C1 segment of cervical spinal cord (tissue), 14 donors: ENCODE measurements around the gene GRWD1.
A peak's percentile ranks its signal among the peaks of the same experiment; 100 is the strongest.

Experiments
- DNase-seq, 14 donors: peaks; one replicate each; lab custom pipeline; 2025; lab: John Stamatoyannopoulos, UW

GRWD1 gene

GRCh38 chr19:48424694-48425219 is 21.0 kb upstream of the GRWD1 start:
- DNase-seq = peak in 6 of 14 donors; percentile 7 to 49 (median 17)

- no peak for DNase-seq
Measured at GRCh38 chr19:48428670-48429069, 17.1 kb upstream of the GRWD1 start.

DNA sequence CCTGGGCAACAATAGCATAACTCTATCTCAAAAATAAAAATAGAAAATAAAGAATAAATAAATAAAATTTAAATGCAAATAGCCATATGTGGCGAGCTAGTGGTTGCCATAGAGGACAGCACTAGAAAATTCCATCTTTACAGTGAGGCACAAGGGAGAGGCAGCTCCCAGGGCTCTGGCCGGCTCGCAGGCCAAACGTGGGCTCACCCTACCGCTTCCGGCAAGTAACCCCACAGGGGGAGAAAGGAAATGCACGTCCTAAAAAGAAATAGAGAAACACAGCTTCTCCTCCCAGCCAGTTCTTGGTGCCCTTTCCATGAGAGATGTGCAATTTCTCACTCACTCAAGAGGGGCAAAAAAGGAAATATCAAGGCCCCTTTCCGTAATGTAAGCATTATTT is 12.4 kb upstream of the GRWD1 start:
- no peak for DNase-seq

DNA sequence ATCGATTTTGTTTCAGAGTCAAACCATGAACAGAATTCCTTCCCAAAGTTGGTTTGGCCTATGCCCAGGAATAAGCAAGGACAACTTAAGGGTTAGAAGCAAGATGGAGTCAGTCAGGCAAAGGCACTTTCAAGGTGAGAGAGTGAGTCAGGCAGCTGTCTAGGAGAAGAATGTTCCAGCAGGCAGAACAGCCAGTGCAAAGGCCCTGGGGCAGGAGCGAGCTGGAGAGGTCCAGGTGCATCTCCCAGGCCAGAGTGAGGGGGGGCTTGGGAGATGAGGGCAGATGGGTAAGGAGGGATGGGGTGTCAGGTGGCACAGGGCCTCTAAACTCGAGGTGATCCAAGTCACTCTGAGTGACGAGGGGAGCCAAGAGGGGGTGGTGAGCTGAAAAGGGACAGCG is 9.2 kb upstream of the GRWD1 start:
- no peak for DNase-seq

- DNase-seq = no peak
Measured at GRCh38 chr19:48441360-48442050, 4.3 kb upstream of the GRWD1 start.

DNA sequence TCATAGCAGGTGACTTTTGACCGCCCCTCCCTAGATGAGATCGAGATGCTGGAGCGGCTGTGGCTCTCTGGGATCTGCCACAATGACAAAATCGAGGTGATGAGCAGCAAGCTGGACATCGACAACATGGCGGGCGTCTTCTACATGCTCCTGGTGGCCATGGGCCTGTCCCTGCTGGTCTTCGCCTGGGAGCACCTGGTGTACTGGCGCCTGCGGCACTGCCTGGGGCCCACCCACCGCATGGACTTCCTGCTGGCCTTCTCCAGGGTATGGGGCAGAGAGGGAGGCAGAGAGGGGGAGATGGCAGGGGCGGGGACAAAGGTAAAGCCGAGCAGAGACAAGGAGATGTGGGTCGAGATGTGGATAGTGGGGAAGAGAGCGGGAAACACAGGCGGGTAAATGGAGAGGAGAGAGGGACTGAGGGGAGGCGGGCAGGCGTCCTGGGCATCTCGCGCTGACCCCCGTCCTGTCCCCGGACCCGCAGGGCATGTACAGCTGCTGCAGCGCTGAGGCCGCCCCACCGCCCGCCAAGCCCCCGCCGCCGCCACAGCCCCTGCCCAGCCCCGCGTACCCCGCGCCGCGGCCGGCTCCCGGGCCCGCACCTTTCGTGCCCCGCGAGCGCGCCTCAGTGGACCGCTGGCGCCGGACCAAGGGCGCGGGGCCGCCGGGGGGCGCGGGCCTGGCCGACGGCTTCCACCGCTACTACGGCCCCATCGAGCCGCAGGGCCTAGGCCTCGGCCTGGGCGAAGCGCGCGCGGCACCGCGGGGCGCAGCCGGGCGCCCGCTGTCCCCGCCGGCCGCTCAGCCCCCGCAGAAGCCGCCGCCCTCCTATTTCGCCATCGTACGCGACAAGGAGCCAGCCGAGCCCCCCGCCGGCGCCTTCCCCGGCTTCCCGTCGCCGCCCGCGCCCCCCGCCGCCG is 3.4 kb upstream of the GRWD1 start:
- no peak for DNase-seq

- no peak for DNase-seq
Measured at GRCh38 chr19:48443256-48443655, 2.5 kb upstream of the GRWD1 start.

GRCh38 chr19:48443731-48444128 is 2.1 kb upstream of the GRWD1 start:
- DNase-seq = no peak

DNA sequence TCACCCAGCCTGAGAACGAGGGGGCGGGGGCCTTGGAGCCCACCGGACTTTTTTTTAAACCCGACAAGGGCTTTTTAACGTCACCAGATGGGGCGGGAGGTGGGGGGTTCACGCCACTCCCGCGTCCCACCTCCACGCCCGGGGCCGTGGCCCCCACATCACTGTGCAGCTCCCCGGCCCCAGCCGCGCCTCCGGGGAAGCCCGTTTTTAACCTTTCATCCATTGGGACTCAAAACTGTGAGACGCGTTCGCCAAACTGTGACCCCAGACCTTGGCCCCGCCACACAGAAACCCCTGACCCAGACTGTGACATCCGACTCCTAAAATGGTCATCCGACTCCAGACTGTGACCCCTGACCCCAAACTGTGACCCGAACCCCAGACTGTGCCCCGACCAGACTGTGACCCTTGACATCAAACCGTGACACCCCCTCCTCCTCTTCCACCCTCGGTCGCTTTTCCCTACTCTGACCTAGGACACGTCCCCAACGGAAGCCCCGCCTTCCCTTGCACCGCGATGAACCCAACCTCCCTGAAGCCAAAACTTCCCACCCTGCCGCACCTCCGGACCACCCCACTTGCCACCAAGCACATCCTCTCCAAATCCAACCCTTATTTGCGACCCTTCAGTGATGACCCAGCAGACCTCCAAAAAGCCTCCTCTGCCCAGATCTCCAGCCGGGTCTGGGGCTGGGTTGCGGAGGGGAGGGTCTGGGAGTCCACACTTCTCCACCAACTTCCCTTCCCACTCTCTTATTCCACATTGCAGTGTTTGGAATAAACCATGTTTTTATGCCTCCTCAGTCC is 1.5 kb upstream of the GRWD1 start:
- peak in 2 of 14 donors; percentile 1 to 16 for DNase-seq

- no peak for DNase-seq
Measured at GRCh38 chr19:48444936-48445200, 915 bp upstream of the GRWD1 start.

DNA sequence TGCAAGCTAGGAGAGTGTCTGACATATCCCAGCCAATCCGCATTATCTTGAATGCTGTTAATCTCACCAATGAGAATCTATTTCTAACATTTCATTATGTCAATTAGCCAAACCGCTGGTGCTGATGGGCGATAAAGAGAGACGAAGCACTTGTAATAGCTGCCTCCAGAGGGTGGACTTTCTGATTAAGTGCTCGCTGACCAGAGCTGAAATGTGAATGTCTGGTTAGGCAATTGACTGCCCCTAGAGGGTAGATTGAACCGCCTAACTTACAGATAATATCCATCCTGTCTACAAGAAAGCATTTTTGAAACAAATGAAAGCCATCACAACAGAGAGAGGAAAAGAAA is 552 bp upstream of the GRWD1 start:
- peak in 4 of 14 donors; percentile 54 to 81 (median 67) for DNase-seq

- DNase-seq = no peak
Measured at GRCh38 chr19:48446579-48446978, 796 bp downstream of the GRWD1 start.

- no peak for DNase-seq
Measured at GRCh38 chr19:48448563-48448962, 2.8 kb downstream of the GRWD1 start.

- DNase-seq = no peak
Measured at GRCh38 chr19:48450441-48450840, 4.7 kb downstream of the GRWD1 start.

DNA sequence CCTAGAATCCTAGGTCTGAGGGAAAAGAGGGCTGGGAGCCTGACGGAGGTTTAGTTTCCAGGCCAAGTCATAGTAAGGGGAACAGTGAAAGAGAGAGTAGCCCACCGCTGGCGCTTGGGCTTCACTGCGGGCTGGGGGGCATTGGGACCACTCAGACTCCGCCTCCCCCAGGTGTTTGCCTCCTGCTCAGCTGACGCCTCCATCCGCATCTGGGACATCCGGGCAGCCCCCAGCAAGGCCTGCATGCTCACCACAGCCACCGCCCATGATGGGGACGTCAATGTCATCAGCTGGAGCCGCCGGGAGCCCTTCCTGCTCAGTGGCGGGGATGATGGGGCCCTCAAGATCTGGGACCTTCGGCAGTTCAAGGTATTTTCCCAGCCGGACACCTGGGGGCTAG is 5.1 kb downstream of the GRWD1 start:
- DNase-seq = no peak

DNA sequence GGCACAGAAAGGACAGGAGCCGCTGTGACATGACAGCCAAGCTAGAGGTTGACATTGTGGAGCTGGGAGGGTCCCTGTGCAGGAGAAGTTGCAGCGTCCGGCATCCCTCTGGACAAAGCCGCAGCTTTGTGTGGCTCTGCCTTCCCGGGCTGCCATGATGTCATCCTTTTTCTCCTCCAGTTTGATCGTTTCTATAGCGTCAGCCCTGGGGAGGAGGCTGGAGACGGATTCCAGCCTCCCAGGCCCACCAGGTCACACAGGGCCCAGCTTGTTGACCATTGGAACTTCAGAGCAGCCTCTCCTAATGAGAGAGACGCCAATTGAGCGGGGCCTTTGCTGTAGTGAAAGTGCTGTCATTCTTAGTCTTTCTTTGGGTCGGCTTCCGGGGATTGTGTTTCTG is 5.8 kb downstream of the GRWD1 start:
- DNase-seq = no peak

DNA sequence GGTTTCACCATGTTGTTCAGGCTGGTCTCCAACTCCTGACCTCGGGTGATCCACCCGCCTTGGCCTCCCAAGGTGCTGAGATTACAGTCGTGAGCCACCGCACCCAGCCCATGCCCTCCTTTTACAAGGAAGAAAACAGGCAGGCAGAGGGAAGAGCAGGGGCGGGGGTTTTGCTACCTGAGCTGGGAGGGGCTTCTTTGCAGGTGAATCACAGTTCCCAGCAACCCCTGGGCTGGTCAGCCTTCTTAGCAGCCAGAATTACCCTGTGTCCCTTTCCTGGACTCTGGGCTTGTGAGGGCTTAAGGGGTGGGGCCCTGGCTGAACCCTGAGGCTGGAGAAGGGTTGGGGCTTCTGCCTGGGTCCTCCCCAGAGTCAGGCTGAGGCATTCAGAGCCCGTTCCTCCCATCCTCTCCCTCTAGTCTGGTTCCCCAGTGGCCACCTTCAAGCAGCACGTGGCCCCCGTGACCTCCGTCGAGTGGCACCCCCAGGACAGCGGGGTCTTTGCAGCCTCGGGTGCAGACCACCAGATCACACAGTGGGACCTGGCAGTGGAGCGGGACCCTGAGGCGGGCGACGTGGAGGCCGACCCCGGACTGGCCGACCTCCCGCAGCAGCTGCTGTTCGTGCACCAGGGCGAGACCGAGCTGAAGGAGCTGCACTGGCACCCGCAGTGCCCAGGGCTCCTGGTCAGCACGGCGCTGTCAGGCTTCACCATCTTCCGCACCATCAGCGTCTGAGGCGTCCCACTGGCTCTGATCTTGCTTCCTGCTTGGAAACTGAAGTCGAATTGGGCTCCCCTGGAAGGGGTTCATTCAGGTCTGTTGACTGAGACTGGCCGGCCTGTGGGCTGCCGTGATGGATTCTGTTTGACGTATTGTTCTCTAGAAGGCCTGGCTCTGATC is 6.8 kb downstream of the GRWD1 start:
- no peak for DNase-seq

DNA sequence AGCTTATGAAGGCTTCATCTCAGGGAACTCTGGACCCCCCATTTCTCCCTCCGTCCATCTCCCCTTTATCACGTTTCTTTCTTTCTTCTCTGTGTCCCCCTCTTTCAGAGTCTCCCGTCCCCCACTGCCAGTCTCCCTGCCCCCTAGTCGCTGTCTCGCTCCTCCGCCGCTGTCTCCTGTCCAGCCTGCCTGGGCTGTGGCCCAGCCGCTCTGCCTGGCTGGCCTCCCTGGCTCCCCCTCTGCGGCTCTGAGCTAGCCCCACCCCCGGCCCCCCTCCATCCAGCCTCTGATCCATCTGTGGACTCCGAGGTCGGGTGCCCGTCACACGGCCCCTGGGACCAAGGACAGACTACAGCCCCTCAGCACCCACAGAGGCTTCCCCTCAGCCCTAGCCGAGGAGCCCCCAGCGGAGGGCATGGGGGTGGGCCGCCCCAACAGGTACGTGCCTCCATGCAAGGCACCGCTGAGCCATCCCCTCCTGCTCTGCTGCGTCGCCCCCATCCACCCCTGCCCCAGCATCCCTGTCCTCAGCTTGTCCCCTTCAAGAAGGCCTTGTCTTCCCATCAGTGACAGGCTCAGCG is 8.5 kb downstream of the GRWD1 start:
- peak in 7 of 14 donors; percentile 17 to 48 (median 27) for DNase-seq

- DNase-seq = peak in 4 of 14 donors; percentile 11 to 46 (median 20)
Measured at GRCh38 chr19:48455171-48455907, 9.6 kb downstream of the GRWD1 start, which contains the start of gene KCNJ14. TSS of gene KCNJ14 (plus strand) at chr19:48455574. CDS start at chr19:48461725, 6,151 bp downstream.
